GM10266 (cell line): ENCODE results near the gene CTR9.

Experiments
- DNase-seq: peaks from one replicate; pipeline ENCODE4 v3.0.0; 2012; ENCODE audit errors: extremely low spot score
- CTCF ChIP-seq: IDR thresholded peaks from 2 replicates; pipeline ENCODE4 v1.5.1; 2012; ENCODE audit warnings: mild to moderate bottlenecking, low read depth; ENCODE audit not compliant: control insufficient read depth, insufficient read depth; ENCODE audit errors: missing control alignments

Gene CTR9

GRCh38 chr11:10793470-10794255 is 42.6 kb downstream of the CTR9 start:
- TF ChIP-seq CTCF, result no peak
- DNase-seq, result no peak

DNA sequence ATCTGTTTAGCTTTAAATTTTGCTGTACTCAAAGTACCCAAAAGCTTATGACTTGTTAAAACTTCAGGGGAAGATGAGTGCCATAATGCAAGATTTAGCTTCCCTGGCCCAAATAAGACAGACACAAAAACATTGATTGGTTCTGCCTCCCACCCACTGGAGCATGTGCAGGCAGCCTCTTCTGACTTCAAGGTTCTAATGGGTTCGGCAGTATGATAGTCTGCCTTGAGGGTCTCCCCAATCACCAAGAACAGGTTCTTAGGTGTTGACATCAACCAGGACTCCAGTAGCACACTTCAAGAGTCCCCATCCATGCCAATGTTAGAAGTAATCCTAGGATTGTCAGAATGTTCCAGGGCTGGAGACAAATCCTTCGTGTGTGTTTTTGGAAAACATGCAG is 45.1 kb downstream of the CTR9 start:
- TF ChIP-seq CTCF, result no peak
- no peak for DNase-seq

- no peak for TF ChIP-seq CTCF
- no peak for DNase-seq
These were observed 46.0 kb downstream of the CTR9 start for GRCh38 chr11:10797001-10797400.

DNA sequence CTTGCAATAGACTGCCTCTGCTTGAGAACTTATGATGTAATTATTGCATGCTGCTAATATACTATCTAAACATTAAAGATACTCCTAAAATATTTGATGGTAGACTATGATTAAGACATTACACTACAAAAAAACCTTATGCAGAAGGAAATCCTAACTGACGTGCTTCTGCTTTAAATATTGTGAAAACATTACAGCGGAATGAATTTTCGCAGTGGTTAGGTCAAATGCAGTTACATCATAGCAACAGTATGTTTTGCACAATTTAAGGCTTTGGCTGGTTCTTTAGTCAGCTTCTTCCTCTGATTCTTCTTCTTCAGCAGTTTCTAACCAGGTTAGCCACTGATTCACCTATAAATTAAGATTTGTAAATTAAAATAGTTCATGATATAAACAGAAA is 46.5 kb downstream of the CTR9 start:
- no peak for DNase-seq
- no peak for TF ChIP-seq CTCF

DNA sequence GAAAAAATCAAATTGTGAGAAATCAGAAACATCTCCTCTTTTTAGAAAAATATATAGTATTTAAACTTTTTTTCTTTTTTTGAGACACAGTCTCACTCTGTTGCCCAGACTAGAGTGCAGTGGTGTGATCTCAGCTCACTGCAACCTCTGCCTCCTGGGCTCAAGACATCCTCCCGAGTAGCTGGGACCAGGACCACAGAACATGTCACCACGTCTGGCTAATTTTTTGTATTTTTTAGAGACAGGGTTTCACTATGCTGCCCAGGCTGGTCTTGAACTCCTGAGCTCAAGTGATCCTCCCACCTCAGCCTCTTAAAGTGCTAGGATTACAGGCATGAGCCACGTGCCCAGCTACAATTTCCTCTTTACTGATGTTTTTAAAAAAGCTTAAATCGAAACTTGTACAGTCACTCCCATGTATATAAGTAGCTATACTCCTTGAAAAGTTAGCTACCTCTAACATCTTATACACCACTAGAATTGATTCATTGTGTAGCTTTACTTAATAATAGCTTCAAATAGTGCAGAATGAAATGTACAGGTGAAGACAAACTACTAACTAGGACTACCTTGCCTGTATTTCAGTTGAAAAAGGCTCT is 47.4 kb downstream of the CTR9 start:
- no peak for TF ChIP-seq CTCF
- DNase-seq, result no peak

DNA sequence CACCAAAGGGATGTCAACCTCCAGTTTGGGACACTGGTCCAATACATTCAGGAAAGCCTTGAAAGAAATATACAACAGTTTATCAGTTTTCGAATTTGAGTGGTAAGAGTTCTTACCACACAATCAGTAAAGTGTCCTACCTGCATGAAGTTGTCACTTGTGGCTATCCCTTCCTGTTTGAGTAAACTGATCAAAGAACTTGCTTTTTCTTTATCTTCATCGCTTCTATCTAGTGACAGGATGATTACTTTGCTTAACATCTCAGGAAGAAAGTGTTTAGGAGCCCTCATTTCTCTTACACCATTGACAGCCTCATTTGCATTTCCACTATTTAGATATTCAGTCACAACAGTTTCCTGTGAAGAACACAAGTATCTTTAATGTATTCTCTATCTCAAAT is 49.2 kb downstream of the CTR9 start:
- TF ChIP-seq CTCF, result no peak
- no peak for DNase-seq

DNA sequence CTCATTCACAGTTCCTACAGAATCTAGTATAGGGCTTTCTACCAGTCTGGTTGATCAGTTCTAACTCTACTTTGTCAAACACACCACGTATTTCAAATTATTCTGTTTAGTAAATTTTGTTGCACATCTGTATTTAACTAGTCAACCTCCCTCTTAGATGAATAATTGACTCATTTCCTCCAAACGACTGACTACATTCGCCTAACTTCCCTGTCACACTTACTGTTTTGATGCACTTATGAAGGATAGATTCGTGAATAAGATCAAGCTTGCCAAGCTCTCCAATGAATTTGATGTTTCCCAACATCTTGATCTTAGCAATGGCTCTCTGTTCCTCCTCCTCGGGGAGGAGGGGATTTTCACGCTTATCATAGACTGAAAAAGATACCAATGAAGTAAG is 52.6 kb downstream of the CTR9 start:
- no peak for DNase-seq
- TF ChIP-seq CTCF, result no peak
